Liver (tissue), 9 donors: ENCODE measurements around the gene CDC42BPA. TPM values are rescaled to one million over a fixed set of nuclear protein-coding genes. Genes with fewer than 3 reads are reported as not detected.

Experiments
- DNase-seq: peaks from one replicate; pipeline ENCODE4 v3.0.0-alpha.2; 2017; ENCODE audit warnings: low spot score
- H3K27ac ChIP-seq, 2 donors: one replicate each; pipeline ENCODE4 v1.7.0; 2013; ENCODE audit warnings: inconsistent platforms in 2 of 2, low read length in 2 of 2, control low read depth in 1 of 2, low read depth in 1 of 2, mild to moderate bottlenecking in 1 of 2
- H3K27me3 ChIP-seq, 4 donors: one replicate each; pipeline versions ENCODE4 v1.6.1 to v1.7.0; 2013; ENCODE audit warnings: low read length in 3 of 4, inconsistent platforms in 1 of 4, mild to moderate bottlenecking in 1 of 4, moderate library complexity in 1 of 4; ENCODE audit not compliant: control insufficient read depth in 4 of 4, insufficient read depth in 4 of 4
- H3K36me3 ChIP-seq, 4 donors: one replicate each; pipeline versions ENCODE4 v1.6.1 to v1.7.0; 2013; ENCODE audit warnings: low read length in 3 of 4, mild to moderate bottlenecking in 3 of 4, low read depth in 1 of 4, moderate library complexity in 1 of 4; ENCODE audit not compliant: control insufficient read depth in 4 of 4, insufficient read depth in 3 of 4
- H3K4me1 ChIP-seq, 4 donors: one replicate each; pipeline versions ENCODE4 v1.6.1 to v1.7.0; 2013; ENCODE audit warnings: low read length in 3 of 4, mild to moderate bottlenecking in 3 of 4, moderate library complexity in 1 of 4; ENCODE audit not compliant: control insufficient read depth in 4 of 4, insufficient read depth in 4 of 4
- H3K4me3 ChIP-seq, 3 donors: one replicate each; pipeline versions ENCODE4 v1.6.1 to v1.7.0; 2013; ENCODE audit warnings: low read length in 3 of 3, control low read depth in 1 of 3, low read depth in 1 of 3, mild to moderate bottlenecking in 1 of 3
- H3K9ac ChIP-seq, 2 donors: one replicate each; pipeline ENCODE4 v1.7.0; 2013; ENCODE audit warnings: low read length in 2 of 2, mild to moderate bottlenecking in 2 of 2, moderate library complexity in 2 of 2, control low read depth in 1 of 2, low read depth in 1 of 2
- H3K9me3 ChIP-seq, 4 donors: one replicate each; pipeline versions ENCODE4 v1.6.1 to v1.7.0; 2013; ENCODE audit warnings: low read length in 3 of 4; ENCODE audit not compliant: control insufficient read depth in 4 of 4
- CTCF ChIP-seq: fragments of 150-350 bp; IDR thresholded peaks from 2 replicates; pipeline ENCODE4 v1.5.1; 2017; ENCODE audit warnings: improper control_type of control experiment, low read depth, low read length; ENCODE audit not compliant: missing input control
- FOXA1 ChIP-seq: IDR thresholded peaks from 2 replicates; pipeline ENCODE4 v1.6.1; 2016; ENCODE audit warnings: antibody characterized with exemption
- FOXA2 ChIP-seq: IDR thresholded peaks from 2 replicates; pipeline ENCODE4 v1.6.1; 2016; ENCODE audit warnings: antibody characterized with exemption
- GABPA ChIP-seq, 2 donors: IDR thresholded peaks in 1 of 2; conservative IDR thresholded peaks in 1 of 2; 2 replicates each; pipeline ENCODE4 v1.6.1; 2016; ENCODE audit warnings: antibody characterized with exemption in 2 of 2, mild to moderate bottlenecking in 1 of 2, moderate library complexity in 1 of 2
- HNF4A ChIP-seq, 2 donors: conservative IDR thresholded peaks; 2 replicates each; pipeline ENCODE4 v1.6.1; 2016; ENCODE audit warnings: antibody characterized with exemption in 2 of 2, mild to moderate bottlenecking in 2 of 2
- HNF4G ChIP-seq: IDR thresholded peaks from 2 replicates; pipeline ENCODE4 v1.6.1; 2016; ENCODE audit warnings: antibody characterized with exemption
- JUND ChIP-seq, 2 donors: IDR thresholded peaks; 2 replicates each; pipeline ENCODE4 v1.6.1; 2016; ENCODE audit warnings: antibody characterized with exemption in 2 of 2
- RAD21 ChIP-seq, 2 donors: IDR thresholded peaks; 2 replicates each; pipeline ENCODE4 v1.6.1; 2016; ENCODE audit warnings: antibody characterized with exemption in 2 of 2, mild to moderate bottlenecking in 2 of 2
- RXRA ChIP-seq, 2 donors: IDR thresholded peaks; 2 replicates each; pipeline ENCODE4 v1.6.1; 2017 to 2018; ENCODE audit warnings: antibody characterized with exemption in 2 of 2, mild to moderate bottlenecking in 1 of 2
- SP1 ChIP-seq: IDR thresholded peaks from 2 replicates; pipeline ENCODE4 v1.6.1; 2018; ENCODE audit warnings: antibody characterized with exemption, mild to moderate bottlenecking
- TAF1 ChIP-seq: conservative IDR thresholded peaks from 2 replicates; pipeline ENCODE4 v1.6.1; 2016; ENCODE audit warnings: antibody characterized with exemption, mild to moderate bottlenecking
- YY1 ChIP-seq: IDR thresholded peaks from 2 replicates; pipeline ENCODE4 v1.6.1; 2016; ENCODE audit warnings: antibody characterized with exemption, mild to moderate bottlenecking
- WGBS: extraction: QIAGEN DNeasy Blood & Tissue Kit; methylation state at CpG from one replicate; pipeline ENCODE4 v1.1.7; 2013; 5-methylcytosine and 5-hydroxymethylcytosine counted together
- polyA plus RNA-seq, 2 donors: library from polyadenylated mRNA; stranded (reverse) in 1 of 2; unstranded in 1 of 2; fragments of 200-250 nt in 1 of 2; fragments of >200 nt in 1 of 2; fragmentation: Nextera tagmentation in 1 of 2; extraction: Ambion mirVana in 1 of 2; gene quantifications; one replicate each; pipeline versions ENCODE4 v1.2.1 to v1.2.3, GENCODE V29; 2013 to 2015
- total RNA-seq, 2 donors: library from RNA; depleted of rRNA; stranded (reverse); fragments of >200 nt; gene quantifications; one replicate each; pipeline ENCODE4 v1.2.3, GENCODE V29; 2014
- TF ChIP-seq, protein P1 (sequence below): IDR thresholded peaks from 2 replicates; pipeline ENCODE4 v1.6.1; 2016; ENCODE audit warnings: antibody characterized with exemption
- TF ChIP-seq, protein P2 (sequence below): IDR thresholded peaks from 2 replicates; pipeline ENCODE4 v1.6.1; 2016; ENCODE audit warnings: antibody characterized with exemption
- TF ChIP-seq, protein P3 (sequence below): IDR thresholded peaks from 2 replicates; pipeline ENCODE4 v1.6.1; 2016; ENCODE audit warnings: antibody characterized with exemption
- donor health status: healthy.
- donor health status: healthy.
- donor health status: healthy.
- donor health status: healthy.
- donor health status: healthy.

CDC42BPA gene
- total and polyA plus RNA-seq, 4 donors, result 5.8 to 39.9 (median 24.3) TPM

DNA sequence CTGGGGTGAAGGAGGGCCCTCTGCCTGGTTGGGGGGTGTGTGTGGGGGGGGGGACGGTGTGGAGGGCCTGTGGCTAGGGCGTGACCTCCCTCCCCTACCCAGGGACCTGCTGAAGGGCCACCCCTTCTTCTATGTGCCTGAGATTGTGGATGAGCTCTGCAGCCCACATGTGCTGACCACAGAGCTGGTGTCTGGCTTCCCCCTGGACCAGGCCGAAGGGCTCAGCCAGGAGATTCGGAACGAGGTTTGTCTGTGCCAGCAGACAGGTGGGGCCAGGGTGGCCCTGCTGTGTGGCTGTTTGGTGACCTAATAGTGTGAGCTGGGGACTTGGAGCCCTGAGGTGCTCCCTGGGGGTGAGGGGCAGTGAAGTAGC lies 334.3 kb downstream of the CDC42BPA start (continued):
- TF ChIP-seq CTCF (no peak), GABPA (IDR thresholded peaks at IDR 0.05 in 1 of 2, conservative IDR thresholded peaks at IDR 0.05 in 1 of 2) (no peak), RXRA (IDR thresholded peaks at IDR 0.05) (no peak)

GRCh38 chr1:226983247-226983991 lies 334.9 kb downstream of the CDC42BPA start:
- no peak for TF ChIP-seq CTCF
- TF ChIP-seq, protein P1, sequence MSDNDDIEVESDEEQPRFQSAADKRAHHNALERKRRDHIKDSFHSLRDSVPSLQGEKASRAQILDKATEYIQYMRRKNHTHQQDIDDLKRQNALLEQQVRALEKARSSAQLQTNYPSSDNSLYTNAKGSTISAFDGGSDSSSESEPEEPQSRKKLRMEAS, result no peak
- no peak for TF ChIP-seq RXRA (IDR thresholded peaks at IDR 0.05)
- TF ChIP-seq FOXA1, result no peak
- no peak for TF ChIP-seq SP1
- TF ChIP-seq HNF4G, result no peak
- TF ChIP-seq, protein P2, sequence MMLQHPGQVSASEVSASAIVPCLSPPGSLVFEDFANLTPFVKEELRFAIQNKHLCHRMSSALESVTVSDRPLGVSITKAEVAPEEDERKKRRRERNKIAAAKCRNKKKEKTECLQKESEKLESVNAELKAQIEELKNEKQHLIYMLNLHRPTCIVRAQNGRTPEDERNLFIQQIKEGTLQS, result no peak
- TF ChIP-seq TAF1, result no peak
- TF ChIP-seq GABPA (IDR thresholded peaks at IDR 0.05 in 1 of 2, conservative IDR thresholded peaks at IDR 0.05 in 1 of 2), result no peak
- no peak for TF ChIP-seq HNF4A (conservative IDR thresholded peaks at IDR 0.05)
- no peak for TF ChIP-seq JUND (IDR thresholded peaks at IDR 0.05)
- peaks cover 15 to 31% (median 24%) of the 10 kb centered on the region in 4 donors for H3K4me1 ChIP-seq
- DNase-seq, result no peak
- no peak overlapping the region for H3K27ac ChIP-seq
- no peak overlapping the region for H3K9ac ChIP-seq
- H3K27me3 ChIP-seq, result no peaks in the 10 kb centered on the region
- no peaks in the 10 kb centered on the region for H3K9me3 ChIP-seq
- peaks cover 14 to 58% (median 25%) of the 10 kb centered on the region in 4 donors for H3K36me3 ChIP-seq
- WGBS, result 97% methylated on average over 18 of the region's 18 CpGs
- H3K4me3 ChIP-seq, result no peak overlapping the region

DNA sequence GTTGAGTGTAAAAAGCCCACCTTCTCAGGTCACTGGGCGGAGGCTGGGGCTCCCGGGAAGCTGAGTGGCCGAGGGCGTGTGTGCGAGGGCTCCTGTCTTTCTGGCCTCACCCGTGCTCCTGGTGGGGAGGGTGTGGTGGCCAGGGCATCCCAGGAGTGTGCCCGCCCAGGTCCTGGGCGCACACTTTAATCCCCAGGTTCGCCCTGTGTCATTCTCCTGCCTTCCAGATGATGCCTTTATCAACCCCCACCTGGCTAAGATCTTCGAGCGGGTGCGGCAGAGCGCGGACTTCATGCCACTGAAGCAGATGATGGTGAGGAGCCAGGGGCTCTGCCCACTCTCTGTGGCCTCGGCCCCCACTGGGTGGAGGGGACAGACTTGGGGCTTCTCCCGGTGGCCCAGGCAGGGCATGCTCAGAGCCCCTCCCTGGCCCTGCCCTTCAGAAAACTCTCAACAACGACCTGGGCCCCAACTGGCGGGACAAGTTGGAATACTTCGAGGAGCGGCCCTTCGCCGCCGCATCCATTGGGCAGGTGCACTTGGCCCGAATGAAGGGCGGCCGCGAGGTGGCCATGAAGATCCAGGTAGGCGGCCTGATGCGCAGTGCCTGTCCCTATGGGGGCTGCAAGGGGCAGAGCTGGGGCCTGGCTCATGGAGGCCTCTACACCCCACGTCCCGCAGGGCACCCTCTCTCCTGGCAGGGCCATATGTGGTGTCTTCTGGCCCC lies 335.7 kb downstream of the CDC42BPA start:
- peaks cover 14 to 58% (median 25%) of the 10 kb centered on the region in 4 donors for H3K36me3 ChIP-seq
- no peaks in the 10 kb centered on the region for H3K9me3 ChIP-seq
- H3K9ac ChIP-seq, result no peak overlapping the region
- 94% methylated on average over 31 of the region's 31 CpGs for WGBS
- no peaks in the 10 kb centered on the region for H3K27me3 ChIP-seq
- peaks cover 15 to 32% (median 26%) of the 10 kb centered on the region in 4 donors for H3K4me1 ChIP-seq
- H3K4me3 ChIP-seq, result no peak overlapping the region
- H3K27ac ChIP-seq, result no peak overlapping the region
- no peak for DNase-seq
- TF ChIP-seq YY1 (no peak), RAD21 (IDR thresholded peaks at IDR 0.05) (no peak), FOXA2 (no peak), TAF1 (no peak), GABPA (IDR thresholded peaks at IDR 0.05 in 1 of 2, conservative IDR thresholded peaks at IDR 0.05 in 1 of 2) (no peak), RXRA (IDR thresholded peaks at IDR 0.05) (no peak), FOXA1 (no peak), CTCF (no peak), HNF4G (no peak)
- TF ChIP-seq, protein P2, result no peak
- TF ChIP-seq, protein P3, sequence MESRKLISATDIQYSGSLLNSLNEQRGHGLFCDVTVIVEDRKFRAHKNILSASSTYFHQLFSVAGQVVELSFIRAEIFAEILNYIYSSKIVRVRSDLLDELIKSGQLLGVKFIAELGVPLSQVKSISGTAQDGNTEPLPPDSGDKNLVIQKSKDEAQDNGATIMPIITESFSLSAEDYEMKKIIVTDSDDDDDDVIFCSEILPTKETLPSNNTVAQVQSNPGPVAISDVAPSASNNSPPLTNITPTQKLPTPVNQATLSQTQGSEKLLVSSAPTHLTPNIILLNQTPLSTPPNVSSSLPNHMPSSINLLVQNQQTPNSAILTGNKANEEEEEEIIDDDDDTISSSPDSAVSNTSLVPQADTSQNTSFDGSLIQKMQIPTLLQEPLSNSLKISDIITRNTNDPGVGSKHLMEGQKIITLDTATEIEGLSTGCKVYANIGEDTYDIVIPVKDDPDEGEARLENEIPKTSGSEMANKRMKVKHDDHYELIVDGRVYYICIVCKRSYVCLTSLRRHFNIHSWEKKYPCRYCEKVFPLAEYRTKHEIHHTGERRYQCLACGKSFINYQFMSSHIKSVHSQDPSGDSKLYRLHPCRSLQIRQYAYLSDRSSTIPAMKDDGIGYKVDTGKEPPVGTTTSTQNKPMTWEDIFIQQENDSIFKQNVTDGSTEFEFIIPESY, result no peak
